ENCODE results near the gene PNMA8B. TPM values are rescaled to one million over a fixed set of nuclear protein-coding genes. Genes with fewer than 3 reads are reported as not detected.

The PNMA8B gene
- polyA plus RNA-seq, 1 experiment = 0.17 TPM

DNA sequence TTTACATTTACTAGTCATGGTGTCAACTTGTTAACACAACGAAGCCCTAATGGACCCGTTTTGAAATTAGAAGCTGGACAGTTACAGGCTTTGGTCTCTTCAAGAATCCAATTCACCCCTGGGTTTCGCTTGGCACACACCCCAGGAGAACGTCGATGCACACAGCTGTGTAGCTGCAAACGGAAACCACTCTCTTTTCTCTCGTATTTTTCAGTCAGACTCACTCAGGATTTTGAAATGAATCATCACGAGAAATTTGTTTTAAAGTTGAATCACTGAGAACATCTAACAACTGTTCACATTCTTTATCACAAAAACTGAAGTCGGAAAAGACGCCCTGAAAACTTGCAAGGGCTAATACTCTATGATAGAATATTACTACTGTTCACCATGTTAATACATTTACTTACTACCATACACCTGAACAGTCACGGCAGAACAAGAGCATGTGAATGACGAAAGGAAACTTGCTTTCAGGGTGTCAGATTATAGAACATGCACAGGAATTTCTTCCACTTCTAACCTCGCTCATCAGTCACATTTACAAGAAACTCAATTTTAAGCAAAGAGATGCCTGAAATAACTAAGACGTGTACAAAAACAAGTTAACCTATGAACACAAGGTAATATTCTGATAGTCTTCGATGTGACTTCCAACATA lies 29.0 kb downstream of the PNMA8B start:
- H3K4me3 ChIP-seq (ENCODE audit: low read depth, low read length) = no peak overlapping the region
- DNase-seq (ENCODE audit: low read depth) = peak; percentile 62
- TF ChIP-seq CTCF (IDR thresholded peaks at IDR 0.05; ENCODE audit: insufficient read depth, low read depth, low read length) = no peak
- ChIA-PET CTCF (interaction anchor here (1.2 to 1.3 kb wide), 3 partner anchors 21 to 71 kb away, joined by 3 to 4 read pairs (median 3); no protein-coding TSS in a partner anchor), POLR2A (interaction anchor here (0.8 kb wide), 1 partner anchor 179 kb away, joined by 11 read pairs; no protein-coding TSS in a partner anchor)
- H3K27me3 ChIP-seq (ENCODE audit: control insufficient read depth, insufficient read depth, low read length) = no peaks in the 10 kb centered on the region
- no peaks in the 10 kb centered on the region for H3K36me3 ChIP-seq (ENCODE audit: control insufficient read depth, insufficient read depth, low read length)

DNA sequence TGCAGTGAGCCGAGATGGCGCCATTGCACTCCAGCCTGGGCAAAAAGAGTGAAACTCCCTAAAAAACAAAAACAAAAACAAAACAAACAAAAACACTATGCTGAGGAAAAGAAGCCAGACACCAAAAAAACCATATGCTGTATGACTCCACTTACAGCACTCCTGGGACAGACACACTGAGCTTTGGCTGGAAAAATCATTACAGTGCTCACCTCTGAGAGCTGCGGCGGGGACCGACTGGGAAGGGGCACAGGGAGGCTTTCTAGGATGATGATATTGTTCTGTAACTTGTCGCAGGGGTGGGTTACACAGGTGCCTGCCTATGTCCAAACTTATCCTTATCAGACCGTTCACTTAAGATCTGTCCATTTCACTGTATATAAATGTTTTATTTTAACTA lies 32.2 kb downstream of the PNMA8B start:
- Histone ChIP-seq H3K4me3 (ENCODE audit: low read depth, low read length) (no peak overlapping the region), H3K27me3 (ENCODE audit: control insufficient read depth, insufficient read depth, low read length) (no peaks in the 10 kb centered on the region), H3K36me3 (ENCODE audit: control insufficient read depth, insufficient read depth, low read length) (no peaks in the 10 kb centered on the region)
- TF ChIP-seq CTCF (IDR thresholded peaks at IDR 0.05; ENCODE audit: insufficient read depth, low read depth, low read length) = no peak
- CTCF ChIA-PET = interaction anchor here (1.1 kb wide), 1 partner anchor 16 kb away, joined by 4 read pairs; no protein-coding TSS in a partner anchor
- DNase-seq (ENCODE audit: low read depth) = no peak
- POLR2A ChIA-PET = no interaction called here

- no peak for TF ChIP-seq CTCF (IDR thresholded peaks at IDR 0.05; ENCODE audit: insufficient read depth, low read depth, low read length)
- ChIA-PET CTCF (no interaction called here), POLR2A (no interaction called here)
- Histone ChIP-seq H3K4me3 (ENCODE audit: low read depth, low read length) (no peak overlapping the region), H3K27me3 (ENCODE audit: control insufficient read depth, insufficient read depth, low read length) (no peaks in the 10 kb centered on the region), H3K36me3 (ENCODE audit: control insufficient read depth, insufficient read depth, low read length) (no peaks in the 10 kb centered on the region)
- no peak for DNase-seq (ENCODE audit: low read depth)
Observed at GRCh38 chr19:46461537-46461936, 34.1 kb downstream of the PNMA8B start.

DNA sequence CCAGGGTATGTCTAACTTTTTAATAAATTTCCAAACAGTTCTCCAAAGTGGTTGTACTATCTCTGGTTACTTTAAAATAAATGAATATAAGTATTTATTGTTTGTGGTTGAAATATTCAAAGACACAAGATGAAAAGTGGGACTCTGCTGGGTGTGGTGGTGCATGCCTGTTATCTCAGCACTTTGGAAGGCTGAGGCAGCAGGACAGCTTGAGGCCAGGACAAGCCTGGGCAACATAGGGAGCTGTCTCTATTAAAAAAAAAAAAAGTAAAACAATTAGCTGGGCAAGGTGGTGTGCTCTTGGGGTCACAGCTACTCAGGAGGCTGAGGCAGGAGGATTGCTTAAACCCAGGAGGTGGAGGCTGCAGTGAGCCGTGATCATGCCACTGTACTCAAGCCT lies 34.7 kb downstream of the PNMA8B start:
- ChIA-PET CTCF (no interaction called here), POLR2A (no interaction called here)
- TF ChIP-seq CTCF (IDR thresholded peaks at IDR 0.05; ENCODE audit: insufficient read depth, low read depth, low read length) = no peak
- Histone ChIP-seq H3K4me3 (ENCODE audit: low read depth, low read length) (no peak overlapping the region), H3K36me3 (ENCODE audit: control insufficient read depth, insufficient read depth, low read length) (no peaks in the 10 kb centered on the region), H3K27me3 (ENCODE audit: control insufficient read depth, insufficient read depth, low read length) (no peaks in the 10 kb centered on the region)
- no peak for DNase-seq (ENCODE audit: low read depth)

DNA sequence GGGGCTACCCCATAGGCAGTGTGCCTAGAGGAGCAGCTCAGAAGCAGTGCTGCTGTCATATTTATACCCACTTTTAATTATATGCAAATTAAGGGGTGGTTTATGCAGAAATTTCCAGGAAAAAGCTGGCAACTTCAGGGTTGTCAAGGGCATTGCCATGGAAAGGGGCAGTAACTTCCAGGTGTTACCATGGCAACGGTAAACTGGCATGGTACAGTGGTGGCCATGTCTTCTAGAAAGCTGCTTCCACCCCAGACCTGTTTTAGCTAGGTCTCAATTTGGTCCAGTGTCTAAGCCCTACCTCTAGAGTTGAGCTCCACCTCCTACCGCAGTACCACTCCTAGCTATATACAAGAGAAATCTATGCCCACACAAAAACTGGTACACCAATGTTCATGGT lies 35.6 kb downstream of the PNMA8B start:
- Histone ChIP-seq H3K36me3 (ENCODE audit: control insufficient read depth, insufficient read depth, low read length) (no peaks in the 10 kb centered on the region), H3K4me3 (ENCODE audit: low read depth, low read length) (no peak overlapping the region), H3K27me3 (ENCODE audit: control insufficient read depth, insufficient read depth, low read length) (no peaks in the 10 kb centered on the region)
- DNase-seq (ENCODE audit: low read depth) = no peak
- POLR2A ChIA-PET = no interaction called here
- TF ChIP-seq CTCF (IDR thresholded peaks at IDR 0.05; ENCODE audit: insufficient read depth, low read depth, low read length) = no peak
- CTCF ChIA-PET = interaction anchor here (0.6 kb wide), 1 partner anchor 24 kb away, joined by 3 read pairs; no protein-coding TSS in a partner anchor
